HG03175 (cell line): Measurements from ENCODE around the gene PDE5A.
A peak's percentile ranks its signal among the peaks of the same experiment; 100 is the strongest.

Source experiments
- ATAC-seq: cut with Tn5 transposase; IDR thresholded peaks from one replicate; pipeline ENCODE4 v1.9.1; 2021; ENCODE audit warnings: mild to moderate bottlenecking, moderate library complexity; ENCODE audit not compliant: unreplicated experiment

The PDE5A gene

DNA sequence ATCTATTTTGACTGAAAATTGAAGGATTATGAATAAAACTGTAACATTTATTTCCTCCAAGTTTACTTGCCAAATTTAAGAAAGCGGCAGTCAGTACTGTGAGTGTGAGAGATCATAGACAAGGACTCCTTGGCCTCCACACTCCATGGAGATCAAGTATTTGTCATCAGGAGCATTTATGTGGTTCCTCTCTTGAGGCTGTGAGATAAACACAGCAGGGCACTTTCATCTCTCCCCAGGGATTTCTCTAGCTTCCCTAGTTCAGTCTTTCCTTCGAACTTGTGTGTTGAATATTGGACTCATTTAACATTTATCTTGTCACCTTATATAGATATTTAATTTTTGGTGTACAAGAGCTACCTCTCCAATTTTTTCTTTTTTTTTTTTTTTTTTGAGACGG, 40.8 kb downstream of the PDE5A start:
- no peak for ATAC-seq

DNA sequence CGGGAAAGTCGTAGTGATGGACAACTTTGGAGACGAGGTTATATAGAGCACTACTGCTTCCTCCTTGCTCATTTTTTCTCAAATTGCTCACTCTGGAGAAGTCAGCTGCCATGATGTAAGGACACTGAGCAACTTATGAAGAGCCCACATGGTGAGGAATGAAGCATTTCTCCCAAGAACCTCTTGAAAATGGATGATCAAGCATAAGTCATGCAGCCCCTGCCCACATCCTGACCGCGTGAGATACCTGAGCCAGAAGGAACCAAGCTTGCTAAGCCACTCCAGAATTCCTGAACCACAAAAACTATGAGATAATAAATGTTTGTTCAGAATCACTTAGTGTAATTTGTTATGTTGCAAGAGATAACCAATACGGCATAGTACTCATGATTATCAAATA, 42.8 kb downstream of the PDE5A start:
- no peak for ATAC-seq

DNA sequence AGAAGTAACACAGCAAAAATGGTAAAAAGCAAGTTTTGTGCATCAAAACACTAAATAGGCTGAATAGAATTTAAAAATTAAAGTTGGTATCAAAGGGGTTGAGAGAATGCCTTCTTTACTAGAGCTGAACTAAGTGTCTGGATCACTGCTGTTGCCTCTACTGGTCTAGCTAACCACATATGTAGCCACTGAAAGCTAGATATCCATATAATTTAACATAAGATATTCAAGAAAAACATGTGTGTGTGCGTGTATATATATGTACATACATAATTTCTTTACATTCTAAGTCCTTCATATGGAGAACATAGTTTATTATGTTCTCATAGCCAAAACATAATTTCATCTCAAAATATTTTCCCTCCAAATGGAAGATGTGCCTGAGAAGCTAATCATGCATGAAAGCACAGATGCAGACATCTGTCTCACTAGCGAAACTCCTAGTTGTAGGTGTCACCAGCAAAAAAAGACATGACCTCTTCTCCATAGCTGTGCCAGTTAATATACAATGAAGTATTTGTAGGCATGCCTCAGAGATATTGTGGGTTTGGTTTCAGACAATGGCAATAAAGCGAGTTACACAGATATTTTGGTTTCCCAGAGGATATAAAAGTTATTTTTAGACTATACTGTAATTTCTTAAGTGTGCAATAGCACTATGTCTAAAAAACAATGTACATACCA, 47.3 kb downstream of the PDE5A start:
- no peak for ATAC-seq

DNA sequence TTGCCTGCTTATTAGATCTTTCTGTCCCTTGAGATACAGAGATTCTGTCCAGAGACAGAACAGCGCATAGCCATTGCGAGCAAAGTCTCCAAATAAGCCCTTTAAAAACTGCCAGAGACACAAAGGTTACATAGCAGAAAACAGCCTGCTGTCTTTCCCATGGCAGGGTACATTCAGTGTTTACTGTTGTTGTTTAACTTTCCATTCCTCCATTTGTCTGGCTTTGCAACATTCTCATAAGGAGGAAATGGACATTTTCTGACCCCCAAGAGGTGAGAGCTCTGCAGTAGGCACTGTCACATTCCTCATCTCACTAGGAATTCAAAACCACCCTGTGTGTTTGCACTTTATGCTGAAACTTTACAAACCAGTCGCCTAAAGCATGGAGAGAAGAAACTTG, 48.3 kb downstream of the PDE5A start:
- no peak for ATAC-seq

DNA sequence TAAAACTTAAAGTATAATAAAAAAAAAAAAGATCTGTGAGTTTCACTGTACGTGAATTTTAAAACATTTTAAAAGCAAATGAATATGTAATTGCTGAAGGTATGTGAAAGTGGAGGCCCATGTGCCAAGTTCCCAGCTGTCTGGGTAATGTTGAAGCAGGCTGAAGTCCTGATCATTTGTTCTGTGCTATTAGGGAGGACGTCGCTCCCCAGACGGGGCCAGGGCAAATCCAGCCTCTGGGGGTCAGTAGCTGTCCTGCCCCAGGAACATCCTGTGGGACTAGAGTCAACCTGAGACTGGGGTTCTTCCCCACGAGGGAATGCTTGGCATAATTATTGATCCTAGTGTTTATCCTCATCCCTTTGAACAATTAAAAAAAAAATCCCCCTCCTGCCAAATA, 48.8 kb downstream of the PDE5A start:
- no peak for ATAC-seq

DNA sequence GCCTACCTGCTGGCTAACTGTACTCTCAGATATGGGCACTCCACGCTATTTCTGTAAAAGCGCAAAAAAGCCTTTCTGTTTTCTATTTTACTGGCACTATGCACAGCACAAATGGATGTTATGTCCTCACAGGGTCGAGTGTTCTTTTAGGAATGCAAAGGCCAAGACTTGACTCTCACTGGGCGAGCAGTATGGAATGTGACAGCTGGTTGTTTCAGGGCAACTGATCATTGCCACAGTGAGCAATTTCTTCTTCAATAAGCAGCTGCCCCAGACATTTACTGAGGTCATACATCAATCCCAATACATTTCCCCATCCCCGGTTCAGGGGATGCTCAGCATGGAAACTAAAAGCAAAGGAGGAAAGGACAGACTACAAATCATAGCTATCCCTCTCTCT, 58.2 kb downstream of the PDE5A start:
- no peak for ATAC-seq

DNA sequence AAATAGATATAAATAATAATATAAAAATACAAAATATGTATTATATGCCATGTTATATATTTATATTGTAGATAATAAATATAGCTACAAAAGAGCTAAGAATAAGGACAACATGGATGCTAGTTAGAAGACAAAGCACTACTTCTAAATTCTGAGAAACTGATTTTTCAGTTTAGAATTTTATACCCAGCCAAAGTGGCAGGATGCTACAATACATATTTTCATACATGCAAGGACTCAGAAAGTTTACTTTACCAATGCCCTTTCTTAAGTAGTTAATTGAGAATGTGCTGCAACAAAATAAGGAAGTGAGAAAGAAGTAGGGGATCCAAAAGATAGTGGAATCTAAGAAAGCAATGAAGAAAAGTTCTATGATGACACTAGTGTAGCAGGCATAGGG, 64.5 kb downstream of the PDE5A start:
- no peak for ATAC-seq

DNA sequence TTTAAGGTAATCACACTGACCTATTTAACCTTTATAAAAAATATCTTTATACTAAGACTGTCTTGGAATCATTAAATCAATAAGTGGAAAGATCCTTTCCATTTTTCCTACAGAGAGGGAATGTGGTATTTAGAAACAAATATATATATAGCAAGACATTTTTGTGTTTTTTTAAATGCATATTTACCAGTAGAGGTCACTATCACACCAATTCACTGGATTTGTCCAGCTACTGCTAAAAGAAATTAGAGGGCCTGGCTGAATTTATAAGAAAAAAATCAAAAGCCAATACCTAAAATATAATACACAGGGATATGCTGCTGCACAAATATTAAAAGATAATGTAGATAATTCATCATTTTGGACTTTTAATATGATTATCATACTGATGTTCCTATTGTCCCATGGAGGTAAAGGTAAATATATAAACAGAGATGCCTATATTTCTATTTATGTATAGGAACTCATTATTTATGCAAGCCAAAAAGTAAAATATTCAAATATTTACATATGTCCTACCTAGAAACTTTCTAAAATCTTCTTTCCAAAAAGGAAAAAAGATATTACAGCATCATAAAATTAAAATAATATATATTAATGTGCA, 69.5 kb downstream of the PDE5A start:
- no peak for ATAC-seq

DNA sequence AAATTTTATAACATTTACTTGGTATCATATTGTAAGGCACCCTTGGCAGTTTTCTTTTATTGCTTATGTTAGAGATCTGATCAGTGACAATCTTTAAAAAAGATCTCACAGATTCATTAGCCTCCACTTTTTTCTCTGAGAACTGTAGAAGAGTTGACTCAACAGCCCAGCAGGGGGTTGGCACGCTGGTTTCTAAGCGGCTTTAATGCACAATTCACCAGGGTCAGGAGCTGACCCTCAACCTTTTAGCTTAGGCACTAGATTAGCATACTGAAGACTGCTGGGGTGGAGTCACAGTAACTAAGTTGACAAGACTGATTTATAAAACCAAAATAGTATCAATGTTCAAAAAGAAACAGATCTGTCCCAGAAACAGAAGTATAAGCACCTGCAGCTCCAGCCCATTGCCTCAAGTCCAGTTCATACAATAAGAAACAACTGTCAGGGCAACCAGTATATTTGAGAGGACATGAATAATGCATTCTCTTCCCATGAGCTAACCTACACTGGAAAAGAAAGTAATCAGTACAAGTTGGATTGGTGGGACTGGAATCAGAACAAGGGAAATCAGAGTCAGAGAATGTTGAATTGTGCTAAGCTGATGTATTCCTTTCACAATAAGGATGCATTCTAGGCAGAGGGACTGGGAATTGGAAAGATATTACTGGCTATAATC, 77.6 kb downstream of the PDE5A start:
- ATAC-seq = no peak

DNA sequence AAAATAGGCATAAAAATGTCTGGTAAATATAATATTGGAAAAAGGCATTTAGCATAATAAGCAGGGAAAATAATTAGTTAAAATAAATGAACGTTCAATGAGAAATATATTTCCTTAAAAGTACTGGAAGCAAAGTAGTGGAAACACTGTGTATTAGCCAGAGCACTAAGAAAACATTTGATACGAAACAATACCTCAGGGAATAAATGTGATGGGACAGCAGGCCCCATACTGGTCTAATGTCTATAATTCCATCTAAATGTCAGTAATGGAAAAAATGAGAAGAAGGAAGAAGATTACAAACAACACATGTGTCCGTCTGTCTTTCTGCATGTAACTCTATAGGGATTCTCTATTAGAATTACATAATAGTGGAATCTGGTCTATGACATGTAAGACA, 79.0 kb downstream of the PDE5A start:
- no peak for ATAC-seq

DNA sequence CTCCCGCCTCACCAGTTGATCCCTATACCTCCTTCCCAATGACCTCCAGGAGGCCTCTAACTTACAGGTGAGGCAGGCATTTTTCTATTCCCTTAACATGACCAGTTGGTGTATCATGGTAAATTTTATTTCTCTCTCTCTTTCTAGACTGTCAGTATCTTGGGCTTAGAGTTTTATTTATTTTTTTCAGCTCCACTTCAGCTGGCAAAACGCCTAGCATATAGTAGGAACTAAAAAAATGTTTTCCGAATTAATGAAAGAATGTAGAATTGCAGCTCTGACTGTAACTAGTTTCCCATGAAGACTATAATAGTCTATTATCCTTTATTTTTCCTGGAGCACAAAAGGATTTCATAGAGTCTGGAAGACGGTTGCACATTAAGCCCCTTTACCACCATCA, 84.8 kb downstream of the PDE5A start:
- ATAC-seq = no peak

DNA sequence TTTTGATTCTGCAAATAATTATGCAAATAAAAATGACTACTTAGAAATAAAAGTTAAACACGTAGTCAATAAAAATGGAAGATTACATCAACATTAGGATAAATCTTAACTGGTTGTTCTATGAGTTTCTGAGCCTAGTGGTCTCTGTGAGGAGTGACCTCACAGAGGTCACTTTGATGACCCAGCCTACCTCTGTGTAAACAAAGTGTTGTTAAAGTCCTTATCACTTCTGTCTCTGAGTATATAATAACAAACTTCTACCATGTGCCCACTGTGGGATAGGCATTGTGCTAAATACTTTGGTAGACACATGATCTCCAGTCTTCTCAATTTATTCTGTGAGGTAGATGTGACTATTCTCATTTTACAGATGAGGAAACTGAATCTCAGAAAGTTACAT, 85.4 kb downstream of the PDE5A start:
- ATAC-seq = no peak

DNA sequence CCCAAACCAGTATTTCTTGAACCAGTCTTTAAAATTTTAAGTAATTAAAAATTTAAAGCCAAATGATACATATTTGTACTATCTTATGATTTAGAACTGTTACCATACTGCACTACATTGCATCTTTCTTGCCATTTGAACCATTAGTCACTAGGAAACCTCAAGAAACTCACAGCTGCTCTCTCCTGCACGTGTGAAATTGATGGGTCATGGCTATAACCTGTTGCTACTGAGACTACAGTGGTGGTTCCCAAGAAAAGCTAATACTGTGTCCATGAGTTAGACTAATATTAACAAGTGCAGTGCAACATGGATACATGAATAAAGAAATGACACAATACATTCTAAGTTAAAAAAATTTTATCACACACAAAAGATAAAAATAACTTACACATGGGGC, 88.4 kb downstream of the PDE5A start:
- ATAC-seq = no peak

DNA sequence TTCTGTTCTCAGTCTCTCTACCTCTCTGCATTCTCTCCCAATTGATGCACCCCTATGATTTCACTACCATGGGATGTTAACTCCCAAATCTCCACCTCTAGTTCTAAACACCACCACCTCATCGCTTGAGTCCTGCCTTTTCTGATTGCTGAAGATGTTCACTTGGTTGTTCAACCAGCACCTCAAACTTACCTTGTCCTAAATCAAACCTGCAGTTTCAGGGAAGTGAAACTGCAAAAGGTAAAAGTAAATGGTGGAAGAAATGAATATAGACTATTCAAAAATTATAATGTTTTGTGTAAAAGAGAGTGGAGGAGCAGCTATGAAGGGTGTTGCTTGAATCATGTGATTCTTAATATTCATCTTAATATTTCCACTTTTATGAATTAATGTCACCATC, 91.0 kb downstream of the PDE5A start:
- ATAC-seq = peak; percentile 38

DNA sequence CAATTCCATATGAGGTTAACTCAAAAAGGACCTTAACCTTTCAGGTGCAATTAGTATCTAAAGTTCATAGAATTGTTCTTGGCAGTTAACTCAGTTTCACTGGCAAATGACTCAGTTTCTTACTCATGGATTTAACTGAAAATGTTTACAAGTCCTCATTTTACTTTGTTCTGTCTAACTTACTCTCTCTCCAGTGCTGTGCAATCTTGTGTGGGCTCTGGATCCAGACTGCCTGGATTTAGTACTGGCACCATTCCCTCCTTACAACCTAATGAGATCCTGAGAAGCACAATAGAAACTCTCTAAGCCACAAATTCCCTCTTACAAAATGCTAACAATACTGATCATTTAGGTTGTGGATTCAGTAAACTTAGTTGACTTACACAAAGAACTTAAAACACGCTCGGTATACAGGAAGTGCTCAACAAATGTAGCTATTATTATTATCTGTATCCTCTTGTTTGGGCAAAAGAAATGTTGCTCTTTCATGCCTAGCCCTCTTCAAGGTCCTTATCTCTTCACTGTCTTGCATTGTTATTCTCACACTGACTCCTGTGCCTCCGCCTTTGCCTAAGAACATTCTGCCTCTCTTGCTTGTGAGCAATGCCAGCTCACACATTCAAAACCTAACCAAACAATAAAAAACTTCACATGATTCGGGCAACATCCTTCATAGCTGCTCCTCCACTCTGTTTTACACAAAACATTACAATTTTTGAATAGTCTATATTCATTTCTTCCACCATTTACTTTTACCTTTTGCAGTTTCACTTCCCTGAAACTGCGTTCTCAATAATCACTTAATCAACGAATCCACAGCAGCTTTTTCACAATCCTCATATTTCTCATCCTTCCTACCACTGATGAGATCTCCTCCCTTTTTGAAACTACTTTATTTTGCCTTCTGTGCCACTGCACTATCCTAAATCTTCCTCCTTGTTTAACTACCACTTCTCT, 91.8 kb downstream of the PDE5A start:
- peak; percentile 49 for ATAC-seq

DNA sequence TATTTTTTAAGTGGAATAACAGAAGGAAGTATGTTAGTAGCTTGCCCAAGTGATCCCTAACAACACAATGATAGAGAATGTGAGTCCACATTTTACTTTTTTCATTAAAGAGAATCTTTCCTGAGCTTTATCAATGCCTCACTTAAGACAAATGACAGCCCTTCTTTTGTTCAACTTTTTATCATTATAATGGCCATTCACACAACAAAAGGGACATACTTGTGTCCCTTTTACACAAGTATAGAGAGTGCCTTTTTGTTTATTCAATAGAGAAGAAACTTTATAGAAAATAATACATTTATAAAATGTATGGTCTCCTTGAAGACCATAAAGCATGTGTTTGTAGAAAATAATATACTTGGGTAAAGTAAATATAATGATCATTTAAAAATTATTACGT, 96.3 kb downstream of the PDE5A start:
- ATAC-seq = no peak

DNA sequence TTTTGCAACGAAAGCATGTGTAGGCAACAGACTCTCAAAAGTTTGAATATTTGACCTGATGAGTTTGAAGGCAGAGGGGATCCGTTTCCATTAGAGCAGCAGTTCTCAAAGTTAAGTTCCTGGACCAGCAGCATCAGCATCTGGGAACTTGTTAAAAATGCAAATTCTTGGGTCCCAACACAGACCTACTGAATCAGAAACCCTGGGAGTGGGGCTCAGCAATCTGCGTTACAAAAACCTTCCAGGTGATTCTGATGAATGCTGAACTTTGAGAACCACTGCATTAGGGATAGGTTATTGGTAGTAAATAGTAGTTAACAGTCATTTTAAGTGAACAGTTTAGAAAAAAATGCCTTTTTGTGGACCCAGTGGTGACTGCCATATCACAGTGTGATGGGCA, 98.8 kb downstream of the PDE5A start:
- no peak for ATAC-seq

DNA sequence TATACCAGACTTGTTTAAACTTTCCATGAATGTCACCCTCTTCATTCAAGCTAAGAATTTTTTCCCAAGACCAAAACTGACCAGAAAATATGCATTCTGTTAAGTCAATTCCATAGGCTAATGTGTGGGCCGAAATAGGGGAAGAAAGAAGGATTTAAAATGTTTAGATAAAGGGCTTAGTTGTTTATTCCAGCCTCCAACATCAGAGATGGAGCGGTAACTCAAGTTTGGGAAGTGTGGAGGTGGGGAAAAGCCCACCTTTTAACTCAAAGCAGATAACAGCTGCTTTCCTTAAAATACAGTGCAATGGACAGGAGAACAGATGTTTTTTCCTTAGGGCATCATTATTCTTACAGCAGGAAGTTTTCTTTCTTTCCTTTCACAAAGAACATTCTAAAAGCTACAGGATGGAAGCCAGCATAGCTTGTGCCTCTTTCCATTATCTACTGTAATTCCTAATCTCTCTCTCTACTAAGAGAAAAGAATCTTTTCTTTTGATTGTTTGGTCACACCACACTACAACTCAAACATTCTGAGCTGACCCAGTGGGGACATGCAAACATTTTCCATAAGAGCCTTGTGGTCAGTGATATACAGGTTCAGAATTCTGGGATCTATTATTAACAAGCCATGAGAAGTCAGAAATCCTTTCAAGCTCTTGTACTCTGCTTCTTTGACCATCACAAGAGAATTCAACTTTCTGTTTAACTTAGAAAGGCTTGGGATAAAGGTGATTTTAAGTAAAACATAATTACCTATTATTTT, 101.6 kb downstream of the PDE5A start:
- ATAC-seq = no peak

DNA sequence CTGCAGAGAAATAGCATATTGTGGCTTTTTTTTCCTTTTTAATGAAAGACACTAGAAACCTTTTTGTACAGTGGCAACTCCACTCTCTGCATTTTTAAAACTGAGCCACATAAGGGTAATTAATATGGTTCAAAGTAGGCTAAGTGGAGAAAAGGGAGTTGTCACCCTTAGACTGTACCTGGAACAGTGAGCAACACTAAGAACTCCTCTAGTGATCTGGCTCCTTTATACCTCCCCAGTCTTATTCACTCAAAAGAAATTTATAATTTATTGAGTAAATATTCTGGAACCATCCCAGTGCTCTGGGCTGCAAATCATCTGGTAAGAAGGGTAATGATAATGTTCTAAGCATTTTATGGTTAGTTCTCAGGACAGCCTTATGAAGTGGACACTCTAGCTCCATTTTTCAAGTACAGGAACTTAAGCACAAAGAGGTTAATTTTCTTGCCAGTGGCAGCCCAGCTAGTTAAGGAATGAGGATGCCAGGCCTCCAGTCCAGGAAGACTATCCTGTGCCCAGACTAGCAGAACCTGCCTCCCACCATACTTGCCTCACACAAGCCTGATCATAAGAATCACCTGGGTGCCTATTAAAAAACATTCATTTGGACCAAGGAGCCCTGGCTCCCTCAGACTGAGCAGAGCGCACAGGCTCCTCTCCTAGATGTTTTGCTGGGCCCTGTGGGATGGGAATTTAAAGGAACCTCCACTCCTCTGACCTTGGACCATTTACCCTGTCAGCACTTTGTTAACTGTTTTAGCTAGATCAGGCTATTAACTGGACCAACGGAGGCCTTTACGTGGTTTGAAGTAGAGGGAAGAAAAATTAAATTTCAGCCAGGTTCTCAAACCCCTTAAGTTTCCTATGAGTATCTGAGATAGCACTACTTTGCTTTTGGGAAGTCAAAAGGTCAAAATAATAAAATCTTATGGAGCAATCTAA, 102.6 kb downstream of the PDE5A start:
- no peak for ATAC-seq
